AG20443 (cell line): ENCODE data around the gene RARS1.
"Not testable (repeated sequence)": the region's sequence is repeated elsewhere in the genome, so short reads cannot be mapped to it uniquely, and the experiment has no call there.

Experiments used
- DNase-seq: peaks from one replicate; pipeline ENCODE4 v3.0.0; 2012; ENCODE audit warnings: low spot score, mixed read lengths

RARS1 gene

GRCh38 chr5:168481330-168481788 is 4.9 kb upstream of the RARS1 start:
- DNase-seq: no peak

GRCh38 chr5:168482361-168482760 is 3.9 kb upstream of the RARS1 start:
- no peak for DNase-seq

- no peak for DNase-seq
Measured at GRCh38 chr5:168489059-168489458, 2.8 kb downstream of the RARS1 start.

GRCh38 chr5:168494057-168494555 is 7.8 kb downstream of the RARS1 start:
- DNase-seq: no peak

- no peak for DNase-seq
Measured at GRCh38 chr5:168502563-168503237, 16.4 kb downstream of the RARS1 start.

GRCh38 chr5:168513861-168514428 is 27.7 kb downstream of the RARS1 start:
- no peak for DNase-seq

- DNase-seq: no peak
Measured at GRCh38 chr5:168525856-168526255, 39.6 kb downstream of the RARS1 start.

GRCh38 chr5:168527756-168528295 is 41.6 kb downstream of the RARS1 start:
- DNase-seq: no peak

GRCh38 chr5:168528521-168529373 is 42.5 kb downstream of the RARS1 start, which contains the start of gene FBLL1:
TSS of gene FBLL1 (plus strand) at chr5:168529305. CDS start at chr5:168529505, 200 bp downstream.
- DNase-seq: peak; percentile 67

- DNase-seq: peak; percentile 41
Measured at GRCh38 chr5:168529374-168530234, 43.3 kb downstream of the RARS1 start.

GRCh38 chr5:168530621-168531150 is 44.4 kb downstream of the RARS1 start:
- DNase-seq: no peak

GRCh38 chr5:168531191-168531590 is 44.9 kb downstream of the RARS1 start:
- DNase-seq: no peak

- DNase-seq: no peak
Measured at GRCh38 chr5:168531987-168532864, 46.0 kb downstream of the RARS1 start.

- not testable (repeated sequence) for DNase-seq
Measured at GRCh38 chr5:168534351-168534750, 48.1 kb downstream of the RARS1 start.

GRCh38 chr5:168537176-168537575 is 50.9 kb downstream of the RARS1 start:
- DNase-seq: no peak

GRCh38 chr5:168549554-168549953 is 63.3 kb downstream of the RARS1 start:
- DNase-seq: no peak

- DNase-seq: no peak
Measured at GRCh38 chr5:168550656-168551055, 64.4 kb downstream of the RARS1 start.

GRCh38 chr5:168552146-168552545 is 65.9 kb downstream of the RARS1 start:
- DNase-seq: peak; percentile 34

GRCh38 chr5:168553377-168554130 is 67.3 kb downstream of the RARS1 start:
- DNase-seq: no peak
